GM18873 (cell line): ENCODE results near the gene ACSS1.

Experiments used
- ATAC-seq: cut with Tn5 transposase; IDR thresholded peaks from one replicate; pipeline ENCODE4 v1.9.1; 2021; ENCODE audit warnings: mild to moderate bottlenecking, moderate library complexity, moderate number of reproducible peaks; ENCODE audit not compliant: unreplicated experiment, low FRiP score

The ACSS1 gene

GRCh38 chr20:24961384-24962181 lies 96.4 kb downstream of the ACSS1 start:
- no peak for ATAC-seq

- ATAC-seq: no peak
Measured at GRCh38 chr20:24960861-24961260, 97.1 kb downstream of the ACSS1 start.

GRCh38 chr20:24960302-24960801 lies 97.6 kb downstream of the ACSS1 start:
- no peak for ATAC-seq

- no peak for ATAC-seq
Measured at GRCh38 chr20:24959591-24960301, 98.2 kb downstream of the ACSS1 start.

- ATAC-seq: no peak
Measured at GRCh38 chr20:24958506-24959385, 99.2 kb downstream of the ACSS1 start.

- no peak for ATAC-seq
Measured at GRCh38 chr20:24957326-24958016, 100.5 kb downstream of the ACSS1 start.
